Jurkat, Clone E6-1 (cell line): ENCODE data around the gene NEK7.

Experiments
- DNase-seq: peaks from one replicate; pipeline ENCODE4 v3.0.0-alpha.2; 2011; ENCODE audit warnings: low read depth, low spot score
- H3K4me3 ChIP-seq: 2 replicates; pipeline ENCODE4 v1.5.1; 2011; ENCODE audit warnings: mild to moderate bottlenecking, low read length, control low read depth, moderate library complexity

NEK7 gene

GRCh38 chr1:198232940-198233675 lies 76.3 kb downstream of the NEK7 start:
- no peak for DNase-seq
- no peak overlapping the region for H3K4me3 ChIP-seq

GRCh38 chr1:198234520-198235251 lies 77.9 kb downstream of the NEK7 start:
- DNase-seq, result no peak
- H3K4me3 ChIP-seq, result no peak overlapping the region

GRCh38 chr1:198238121-198238520 lies 81.3 kb downstream of the NEK7 start:
- H3K4me3 ChIP-seq, result no peak overlapping the region
- DNase-seq, result no peak

GRCh38 chr1:198241553-198241952 lies 84.8 kb downstream of the NEK7 start:
- DNase-seq, result no peak

GRCh38 chr1:198244772-198245171 lies 88.0 kb downstream of the NEK7 start:
- H3K4me3 ChIP-seq, result no peak overlapping the region
- no peak for DNase-seq

More at GRCh38 chr1:198241553-198241952, 84.8 kb downstream of the NEK7 start:
- H3K4me3 ChIP-seq, result no peak overlapping the region

GRCh38 chr1:198245379-198245778 lies 88.6 kb downstream of the NEK7 start:
- DNase-seq, result no peak
- no peak overlapping the region for H3K4me3 ChIP-seq

GRCh38 chr1:198246337-198246736 lies 89.5 kb downstream of the NEK7 start:
- no peak for DNase-seq
- no peak overlapping the region for H3K4me3 ChIP-seq

GRCh38 chr1:198253259-198253658 lies 96.5 kb downstream of the NEK7 start:
- DNase-seq, result no peak
- H3K4me3 ChIP-seq, result no peak overlapping the region

GRCh38 chr1:198253668-198254067 lies 96.9 kb downstream of the NEK7 start:
- no peak for DNase-seq
- no peak overlapping the region for H3K4me3 ChIP-seq

GRCh38 chr1:198254521-198254920 lies 97.7 kb downstream of the NEK7 start:
- H3K4me3 ChIP-seq, result no peak overlapping the region
- DNase-seq, result no peak

GRCh38 chr1:198254948-198255347 lies 98.2 kb downstream of the NEK7 start:
- no peak overlapping the region for H3K4me3 ChIP-seq
- DNase-seq, result no peak

- no peak overlapping the region for H3K4me3 ChIP-seq
- no peak for DNase-seq
Measured at GRCh38 chr1:198255784-198256183, 99.0 kb downstream of the NEK7 start.

- no peak for DNase-seq
- H3K4me3 ChIP-seq, result no peak overlapping the region
Measured at GRCh38 chr1:198258491-198258890, 101.7 kb downstream of the NEK7 start.

- no peak for DNase-seq
- H3K4me3 ChIP-seq, result no peak overlapping the region
Measured at GRCh38 chr1:198259333-198260074, 102.7 kb downstream of the NEK7 start.

- no peak for DNase-seq
- H3K4me3 ChIP-seq, result no peak overlapping the region
Measured at GRCh38 chr1:198261886-198262285, 105.1 kb downstream of the NEK7 start.

- no peak overlapping the region for H3K4me3 ChIP-seq
- no peak for DNase-seq
Measured at GRCh38 chr1:198263186-198263585, 106.4 kb downstream of the NEK7 start.

- H3K4me3 ChIP-seq, result no peak overlapping the region
Measured at GRCh38 chr1:198264282-198264681, 107.5 kb downstream of the NEK7 start.

GRCh38 chr1:198265073-198265661 lies 108.4 kb downstream of the NEK7 start:
- no peak overlapping the region for H3K4me3 ChIP-seq
- no peak for DNase-seq

More at GRCh38 chr1:198264282-198264681, 107.5 kb downstream of the NEK7 start:
- DNase-seq, result no peak

GRCh38 chr1:198267056-198267455 lies 110.3 kb downstream of the NEK7 start:
- H3K4me3 ChIP-seq, result no peak overlapping the region
- DNase-seq, result no peak

GRCh38 chr1:198267921-198268320 lies 111.1 kb downstream of the NEK7 start:
- no peak overlapping the region for H3K4me3 ChIP-seq
- DNase-seq, result no peak
